Measurements from ENCODE around the gene GSTM3.

Gene GSTM3

GRCh38 chr1:109765896-109766615 lies 25.2 kb upstream of the GSTM3 start:
- DNase-seq (ENCODE audit: low read depth in 2 of 2), result no peak
- H3K4me3 ChIP-seq (replicated peaks in 1 of 2; ENCODE audit: low read depth in 2 of 2, low read length in 2 of 2), result no peak overlapping the region
- TF ChIP-seq CTCF (IDR thresholded peaks at IDR 0.05; ENCODE audit: low read depth, low read length), result no peak

- H3K4me3 ChIP-seq (replicated peaks in 1 of 2; ENCODE audit: low read depth in 2 of 2, low read length in 2 of 2), result no peak overlapping the region
- no peak for DNase-seq (ENCODE audit: low read depth in 2 of 2)
- TF ChIP-seq CTCF (IDR thresholded peaks at IDR 0.05; ENCODE audit: low read depth, low read length), result no peak
These were observed 24.6 kb upstream of the GSTM3 start for GRCh38 chr1:109765483-109765815.

- no peak overlapping the region for H3K4me3 ChIP-seq (replicated peaks in 1 of 2; ENCODE audit: low read depth in 2 of 2, low read length in 2 of 2)
- TF ChIP-seq CTCF (IDR thresholded peaks at IDR 0.05; ENCODE audit: low read depth, low read length), result no peak
- no peak for DNase-seq (ENCODE audit: low read depth in 2 of 2)
These were observed 24.0 kb upstream of the GSTM3 start for GRCh38 chr1:109764561-109765482.

GRCh38 chr1:109763646-109764415 lies 23.0 kb upstream of the GSTM3 start, which contains the start of gene EPS8L3:
Gene EPS8L3, minus strand, starts transcription at chr1:109763923. Its CDS starts 2,174 bp downstream, at chr1:109761749.
- H3K4me3 ChIP-seq (replicated peaks in 1 of 2; ENCODE audit: low read depth in 2 of 2, low read length in 2 of 2), result no peak within 1 kb of the TSS
- TF ChIP-seq CTCF (IDR thresholded peaks at IDR 0.05; ENCODE audit: low read depth, low read length), result no peak
- DNase-seq (ENCODE audit: low read depth in 2 of 2), result no peak

DNA sequence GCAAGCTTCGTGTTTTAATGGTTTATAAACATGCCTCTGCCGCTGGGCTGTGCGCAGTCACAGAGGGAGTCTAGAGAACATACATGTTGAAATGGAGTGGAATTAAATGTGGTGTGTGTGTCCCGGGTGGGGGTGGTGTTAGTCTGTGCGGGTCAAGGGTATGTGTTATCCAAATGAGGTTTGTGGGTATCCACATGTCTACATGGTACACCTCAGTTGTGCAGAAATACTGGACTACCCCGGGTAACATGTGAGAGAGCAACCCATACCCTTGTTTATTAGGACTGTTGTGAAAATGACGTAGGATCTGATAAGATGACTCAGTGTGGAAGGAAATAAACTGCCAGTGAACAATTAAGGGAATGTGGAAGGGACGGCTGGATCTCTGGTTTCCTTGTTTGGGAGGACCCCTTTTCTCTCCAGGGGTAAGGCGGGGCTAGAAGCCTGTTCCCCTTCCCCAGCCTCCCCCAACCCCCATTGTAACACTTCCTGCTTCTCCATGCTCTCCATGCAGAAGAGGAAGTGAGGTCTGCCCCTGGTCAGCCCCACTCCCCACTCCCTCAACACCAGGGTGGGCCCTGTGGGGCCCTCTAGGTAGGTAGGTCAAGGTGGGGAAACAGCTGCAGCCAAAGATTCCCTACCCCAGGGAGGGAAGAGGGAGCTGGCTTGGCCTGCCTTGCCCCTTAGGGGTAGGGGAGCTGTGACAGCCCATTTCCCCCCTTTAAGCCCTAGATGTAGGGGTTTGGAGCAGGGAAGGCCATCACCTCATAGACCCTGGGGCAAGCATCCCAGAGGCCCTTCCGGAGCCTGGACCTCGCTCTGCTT lies 22.2 kb upstream of the GSTM3 start:
- DNase-seq (ENCODE audit: low read depth in 2 of 2), result peak; percentile 84 to 89
- TF ChIP-seq CTCF (IDR thresholded peaks at IDR 0.05; ENCODE audit: low read depth, low read length), result no peak
- H3K4me3 ChIP-seq (replicated peaks in 1 of 2; ENCODE audit: low read depth in 2 of 2, low read length in 2 of 2), result no peak overlapping the region
